NCI-H2196 treated with DMSO at 0.1 percent for 48 hours (cell line): ENCODE measurements around the gene AIFM3.

Source experiments
- DNase-seq: peaks from one replicate; lab custom pipeline; 2025; ENCODE audit not compliant: unreplicated experiment; lab: John Stamatoyannopoulos, UW

Gene AIFM3

DNA sequence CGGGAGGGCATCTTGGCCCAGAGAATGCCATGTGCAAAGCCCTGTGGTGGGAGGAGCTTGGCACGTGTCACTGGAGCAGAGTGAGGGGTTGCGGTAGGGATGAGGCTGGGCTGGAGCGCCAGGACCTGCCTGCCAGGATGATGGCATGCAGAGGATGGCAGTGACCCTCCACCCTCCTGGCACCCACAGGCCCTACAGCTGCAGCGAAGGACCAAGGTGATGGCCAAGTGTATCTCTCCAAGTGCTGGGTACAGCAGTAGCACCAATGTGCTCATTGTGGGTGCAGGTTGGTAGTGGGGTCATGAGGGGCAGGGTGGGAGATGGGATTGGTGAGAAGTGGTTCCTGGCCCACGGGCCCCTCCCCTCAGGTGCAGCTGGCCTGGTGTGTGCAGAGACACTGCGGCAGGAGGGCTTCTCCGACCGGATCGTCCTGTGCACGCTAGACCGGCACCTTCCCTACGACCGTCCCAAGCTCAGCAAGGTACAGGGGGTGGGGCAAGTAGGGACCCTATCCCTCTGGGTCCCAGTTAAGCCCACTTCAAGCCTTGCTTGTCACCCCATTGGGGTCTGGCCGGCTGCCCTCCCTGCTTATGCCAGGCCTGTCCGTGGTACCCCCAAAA, 7.4 kb downstream of the AIFM3 start:
- no peak for DNase-seq

DNA sequence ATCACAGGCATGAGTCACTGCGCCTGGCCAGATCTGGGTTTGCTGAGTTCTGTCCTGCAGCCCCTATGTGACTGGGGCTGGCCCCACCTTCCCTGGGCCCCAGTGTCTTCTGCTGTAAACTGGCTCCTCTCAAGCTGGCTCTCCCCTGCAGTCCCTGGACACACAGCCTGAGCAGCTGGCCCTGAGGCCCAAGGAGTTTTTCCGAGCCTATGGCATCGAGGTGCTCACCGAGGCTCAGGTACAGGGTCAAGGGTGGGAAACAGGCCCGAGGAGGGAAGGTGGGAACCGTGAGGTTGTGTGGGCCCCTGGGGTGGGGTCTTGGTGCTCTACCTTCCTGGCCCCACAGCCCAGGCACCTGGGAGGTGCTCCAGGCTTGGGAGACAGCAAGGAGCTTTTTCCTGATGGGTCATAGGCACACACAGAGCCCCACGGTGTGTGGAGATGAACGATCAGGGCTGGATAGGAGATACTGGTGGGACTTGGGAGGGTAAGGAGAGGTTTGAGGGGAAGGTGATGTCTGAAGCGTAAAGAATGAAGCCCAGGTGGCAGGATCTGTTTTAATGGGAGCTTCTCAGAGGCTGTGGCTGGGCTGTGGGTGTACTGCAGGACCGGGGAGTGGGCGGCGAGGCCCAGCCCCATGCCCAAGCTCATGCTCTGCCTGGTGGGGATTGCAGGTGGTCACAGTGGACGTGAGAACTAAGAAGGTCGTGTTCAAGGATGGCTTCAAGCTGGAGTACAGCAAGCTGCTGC, 8.7 kb downstream of the AIFM3 start:
- DNase-seq: no peak

DNA sequence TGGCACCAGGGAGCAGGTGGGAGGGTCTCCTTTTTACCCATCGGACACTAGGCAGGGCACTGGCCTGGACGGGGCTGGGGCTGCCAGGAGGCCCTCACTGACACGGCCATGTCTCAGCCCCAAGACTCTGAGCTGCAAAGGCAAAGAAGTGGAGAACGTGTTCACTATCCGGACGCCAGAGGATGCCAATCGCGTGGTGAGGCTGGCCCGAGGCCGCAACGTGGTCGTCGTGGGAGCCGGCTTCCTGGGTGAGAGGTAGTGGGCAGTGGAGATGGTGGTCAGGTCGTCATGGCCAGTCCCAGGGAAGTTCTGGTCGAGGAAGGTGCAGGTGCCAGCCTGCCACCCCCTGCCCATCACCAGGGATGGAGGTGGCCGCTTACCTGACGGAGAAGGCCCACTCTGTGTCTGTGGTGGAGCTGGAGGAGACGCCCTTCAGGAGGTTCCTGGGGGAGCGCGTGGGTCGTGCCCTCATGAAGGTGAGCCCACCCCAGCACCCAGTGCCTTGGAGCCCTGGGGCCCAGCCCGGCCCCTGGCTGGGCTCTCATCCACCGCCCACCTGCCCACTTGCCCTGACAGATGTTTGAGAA, 9.3 kb downstream of the AIFM3 start:
- DNase-seq: no peak

GRCh38 chr22:20977019-20977418, 10.0 kb downstream of the AIFM3 start:
- no peak for DNase-seq

DNA sequence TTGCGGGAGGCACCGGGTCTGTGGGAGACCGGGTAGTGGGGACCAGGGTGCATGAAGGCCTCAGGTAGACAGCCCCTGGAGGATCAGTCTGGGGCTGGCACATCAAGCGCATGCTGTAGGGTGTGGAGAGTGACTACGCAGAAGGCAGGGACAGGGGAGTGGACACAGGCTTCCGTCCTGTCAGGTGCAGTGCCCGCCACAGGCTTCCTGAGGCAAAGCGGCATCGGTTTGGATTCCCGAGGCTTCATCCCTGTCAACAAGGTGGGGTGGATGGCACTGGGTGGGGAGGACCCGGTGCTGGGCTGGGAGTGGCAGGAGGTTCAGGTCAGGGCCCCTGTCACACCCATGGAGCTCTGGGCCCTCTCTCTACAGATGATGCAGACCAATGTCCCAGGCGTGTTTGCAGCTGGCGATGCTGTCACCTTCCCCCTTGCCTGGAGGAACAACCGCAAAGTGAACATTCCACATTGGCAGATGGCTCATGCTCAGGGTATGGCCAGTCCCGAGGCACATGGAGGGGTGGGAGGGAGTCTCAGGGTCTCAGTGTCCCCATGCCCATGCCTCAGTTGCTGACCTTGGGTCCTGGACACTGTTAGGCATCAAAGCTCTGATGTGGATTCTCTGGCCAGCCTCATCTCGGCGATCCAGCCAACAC, 10.6 kb downstream of the AIFM3 start:
- DNase-seq: no peak

DNA sequence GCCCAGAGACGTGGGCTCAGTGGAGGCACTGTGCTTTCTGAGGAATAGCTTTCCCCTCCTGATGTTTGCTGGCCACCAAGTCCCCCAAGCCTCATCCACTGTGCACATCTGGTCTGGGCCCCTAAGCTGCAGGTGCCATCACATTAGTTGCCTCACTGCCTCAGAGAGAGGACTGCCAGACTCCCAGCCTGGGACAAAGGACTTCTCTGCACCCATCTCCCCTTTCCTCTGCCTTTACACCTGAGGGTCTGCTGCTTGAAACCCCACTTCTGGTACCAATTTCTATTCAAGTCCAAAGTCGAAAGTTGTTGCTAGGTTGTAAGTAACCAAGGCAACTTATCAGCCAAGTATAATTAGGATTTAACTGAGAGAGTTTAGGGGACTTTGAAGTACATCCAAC, 11.4 kb downstream of the AIFM3 start:
- DNase-seq: no peak

GRCh38 chr22:20979243-20979809, 12.3 kb downstream of the AIFM3 start:
- no peak for DNase-seq

DNA sequence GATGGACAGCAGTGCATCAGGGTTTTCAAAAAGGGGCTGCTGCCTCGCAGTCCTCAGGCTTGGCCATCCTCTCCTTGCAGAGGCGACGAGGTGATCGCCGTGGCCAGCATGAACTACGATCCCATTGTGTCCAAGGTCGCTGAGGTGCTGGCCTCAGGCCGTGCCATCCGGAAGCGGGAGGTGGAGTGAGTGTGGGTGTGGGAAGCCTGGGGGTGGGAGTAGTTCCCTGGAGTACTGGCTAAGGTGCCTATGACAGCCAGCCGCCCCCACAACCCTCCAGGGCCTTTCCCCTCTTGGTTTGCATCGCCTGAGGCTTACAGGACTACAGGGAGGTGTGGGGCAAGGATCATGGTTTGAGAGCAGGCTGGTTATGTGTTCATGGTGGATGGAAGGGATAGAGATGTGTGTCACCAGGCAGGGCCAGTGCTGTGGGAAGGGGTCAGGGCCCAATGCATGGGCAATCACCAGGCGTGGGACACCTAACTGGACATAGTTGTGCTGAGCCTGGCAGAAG, 12.9 kb downstream of the AIFM3 start:
- no peak for DNase-seq

- DNase-seq: no peak
These were observed 13.5 kb downstream of the AIFM3 start for GRCh38 chr22:20980523-20980922.

DNA sequence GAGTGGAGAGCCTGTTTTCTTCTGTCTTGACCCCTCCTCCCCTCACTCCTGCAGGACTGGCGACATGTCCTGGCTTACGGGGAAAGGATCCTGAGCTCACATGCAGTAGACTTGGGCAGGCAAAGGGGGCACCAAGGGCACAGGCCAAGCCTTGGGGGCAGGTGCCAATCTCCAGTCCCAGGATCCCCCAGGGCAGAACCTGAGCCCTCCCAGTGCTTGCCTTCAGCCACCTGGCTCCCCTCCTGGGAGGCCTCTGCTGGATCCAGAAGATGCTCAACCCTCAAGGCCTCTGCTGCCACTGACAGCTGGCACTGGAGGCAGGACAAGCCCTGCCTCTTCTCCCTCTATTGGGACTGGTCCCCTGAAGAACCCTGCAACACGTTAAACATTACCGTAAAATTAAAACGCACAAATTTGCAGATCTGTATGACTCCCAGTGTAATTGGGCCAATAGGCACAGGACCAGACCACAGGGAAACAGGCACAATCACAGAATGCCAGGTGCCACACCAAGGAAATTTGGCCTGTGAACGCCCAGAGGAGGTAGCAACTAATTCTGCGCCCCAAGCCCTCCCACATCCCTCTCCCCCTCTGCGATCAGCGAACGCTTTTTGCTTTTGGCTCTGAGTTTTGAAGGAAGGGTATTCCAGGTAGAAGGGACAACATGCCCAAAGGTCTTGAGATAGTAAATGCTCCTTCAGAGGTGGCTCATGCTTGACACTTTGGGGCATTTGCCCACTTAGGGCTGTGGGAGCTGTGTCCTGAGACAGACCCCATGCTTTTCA, 14.1 kb downstream of the AIFM3 start:
- DNase-seq: no peak

- DNase-seq: peak; percentile 5
These were observed 14.9 kb downstream of the AIFM3 start, which contains the start of gene LZTR1 for GRCh38 chr22:20981787-20982562. TSS of gene LZTR1 (plus strand) at chr22:20982297. CDS start at chr22:20982372, 75 bp downstream.

DNA sequence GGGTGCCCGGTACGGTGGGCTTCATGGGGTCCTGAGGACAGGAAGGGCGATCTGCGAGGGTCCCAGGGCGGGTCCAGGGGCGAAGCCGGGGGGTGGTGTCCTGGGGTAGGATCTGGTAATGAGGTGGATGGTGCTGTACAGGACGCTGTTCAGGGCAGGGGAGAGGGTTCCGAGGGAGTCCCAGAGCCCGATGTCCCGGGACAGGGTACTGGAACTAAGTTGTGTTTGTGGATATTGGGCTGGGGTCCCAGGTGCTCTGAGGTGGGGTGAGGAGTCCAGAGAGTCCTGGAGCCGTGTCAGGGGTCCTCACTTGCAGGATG, 15.5 kb downstream of the AIFM3 start:
- DNase-seq: no peak

- DNase-seq: no peak
These were observed 16.2 kb downstream of the AIFM3 start for GRCh38 chr22:20983081-20983771.

- DNase-seq: no peak
These were observed 18.7 kb downstream of the AIFM3 start for GRCh38 chr22:20985720-20986119.

- DNase-seq: no peak
These were observed 19.3 kb downstream of the AIFM3 start for GRCh38 chr22:20986365-20986764.

DNA sequence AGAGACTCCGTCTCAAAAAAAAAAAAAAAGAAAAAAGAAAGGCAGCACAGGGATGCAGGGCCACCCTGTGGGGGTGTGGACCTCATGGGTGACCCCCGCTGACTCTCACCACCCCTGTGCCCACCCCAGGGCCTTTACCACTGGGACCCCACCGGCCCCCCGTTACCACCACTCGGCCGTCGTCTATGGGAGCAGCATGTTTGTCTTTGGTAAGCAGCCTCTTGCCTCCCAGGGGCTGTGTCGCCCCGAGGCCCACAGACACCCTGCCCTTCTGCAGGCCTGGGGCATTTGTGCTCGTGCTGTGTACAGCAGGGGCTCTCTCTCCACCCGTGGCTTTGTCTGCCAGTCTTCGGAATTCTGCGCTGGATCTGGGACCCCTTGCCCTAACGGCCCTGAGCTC, 20.3 kb downstream of the AIFM3 start:
- no peak for DNase-seq

DNA sequence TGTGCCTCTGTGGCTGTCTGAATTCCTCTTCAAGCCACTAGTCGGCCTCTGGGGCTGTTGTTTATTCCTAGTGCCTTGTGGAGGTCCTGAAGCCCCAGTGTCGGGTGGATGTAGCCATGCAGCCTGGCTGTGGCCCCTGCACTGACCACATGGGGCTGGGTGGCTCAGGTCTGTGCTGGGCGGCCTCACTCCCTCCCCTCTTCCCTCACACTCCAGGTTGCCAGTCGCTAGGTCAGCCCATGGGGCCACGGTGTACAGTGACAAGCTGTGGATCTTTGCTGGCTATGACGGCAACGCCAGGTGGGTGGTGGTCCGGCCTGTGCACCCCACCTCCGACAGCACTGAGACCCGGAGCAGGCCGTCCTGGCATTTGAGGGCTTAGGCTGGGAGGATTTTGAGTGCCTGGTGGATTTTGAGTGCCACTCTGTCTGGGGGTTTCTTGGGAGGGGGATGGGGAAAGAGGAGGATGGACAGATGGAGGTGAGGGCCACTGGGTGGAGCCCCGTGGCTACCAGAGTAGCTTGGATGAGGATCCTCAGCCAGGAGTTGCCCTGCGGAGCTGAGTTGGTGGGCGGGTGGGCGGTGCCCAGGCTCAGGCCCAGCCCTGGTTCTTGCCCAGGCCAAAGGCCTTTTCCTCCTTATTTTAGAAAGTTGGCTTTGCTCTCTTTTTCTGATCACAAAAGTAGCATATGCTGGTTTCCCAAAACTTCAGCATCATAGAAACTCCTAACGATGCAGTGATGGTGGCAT, 21.7 kb downstream of the AIFM3 start:
- no peak for DNase-seq

DNA sequence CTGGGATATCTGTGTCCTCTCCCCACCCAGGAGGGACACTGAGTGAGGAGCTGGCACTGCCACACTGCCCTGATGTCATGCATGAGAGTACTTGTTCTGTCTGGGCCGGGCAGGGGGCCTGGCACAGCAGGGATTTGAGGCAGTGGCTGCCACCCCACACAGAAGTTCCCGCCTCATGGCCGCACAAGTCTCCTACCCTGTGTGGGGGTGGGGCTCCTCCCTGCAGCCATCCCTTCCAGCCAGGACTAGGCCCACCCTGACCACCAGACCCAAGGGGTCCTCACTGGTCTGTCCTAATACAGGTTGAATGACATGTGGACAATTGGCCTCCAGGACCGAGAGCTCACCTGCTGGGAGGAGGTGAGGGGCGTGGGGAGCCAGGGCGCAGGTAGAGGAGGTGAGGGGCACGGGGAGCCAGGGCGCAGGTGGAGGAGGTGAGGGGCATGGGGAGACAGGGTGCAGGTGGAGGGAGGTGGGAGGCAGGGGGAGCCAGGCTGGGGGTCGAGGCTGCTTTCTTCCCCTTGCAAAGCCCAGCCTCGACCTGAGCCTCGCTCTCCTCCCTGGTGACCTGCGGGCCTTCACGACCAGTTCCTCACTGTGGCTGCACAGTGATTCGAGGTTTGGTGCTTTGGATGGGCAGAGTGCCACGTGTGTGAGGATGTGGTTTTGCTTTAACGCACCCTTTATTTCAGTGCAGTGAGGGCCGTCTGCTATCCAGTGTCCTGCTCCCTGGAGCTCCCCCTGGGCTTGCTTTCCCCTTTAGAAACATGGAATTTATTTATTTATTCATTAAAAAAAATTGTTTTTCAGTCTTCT, 22.5 kb downstream of the AIFM3 start:
- DNase-seq: no peak
